SK-N-SH treated with all-trans-retinoic acid at 6 μM for 48 hours (cell line): ENCODE measurements around the gene COX15.

Experiments
- ATAC-seq: fragments of 200-7000 bp; cut with Tn5 transposase; 3 replicates; pipeline ENCODE4 v1.9.1; 2020; ENCODE audit warnings: mild to moderate bottlenecking, moderate library complexity
- ARNTL ChIP-seq: fragments of 450-650 bp; formaldehyde crosslinking; IDR thresholded peaks from 2 replicates; pipeline ENCODE4 v1.5.0; 2020; ENCODE audit warnings: low read depth, mild to moderate bottlenecking, moderate library complexity, borderline replicate concordance
- BACH2 ChIP-seq: fragments of 250-450 bp; sonication (Bioruptor Pico); IDR thresholded peaks from 2 replicates; pipeline ENCODE4 v1.9.0; 2021; ENCODE audit warnings: mild to moderate bottlenecking, borderline replicate concordance
- CSDC2 ChIP-seq: fragments of 250-450 bp; sonication (Bioruptor Pico); IDR thresholded peaks from 2 replicates; pipeline ENCODE4 v1.5.0; 2020; ENCODE audit warnings: mild to moderate bottlenecking, moderate library complexity
- CSRNP3 ChIP-seq: fragments of 250-450 bp; sonication (Bioruptor Pico); IDR thresholded peaks from 2 replicates; pipeline ENCODE4 v1.5.1; 2021; ENCODE audit warnings: mild to moderate bottlenecking, moderate library complexity
- ESRRG ChIP-seq: fragments of 250-450 bp; sonication (Bioruptor Pico); IDR thresholded peaks from 2 replicates; pipeline ENCODE4 v1.6.1; 2021; ENCODE audit warnings: mild to moderate bottlenecking
- GLIS3 ChIP-seq: fragments of 250-450 bp; sonication (Bioruptor Pico); IDR thresholded peaks from 2 replicates; pipeline ENCODE4 v1.5.0; 2020; ENCODE audit warnings: mild to moderate bottlenecking, moderate library complexity
- OSR1 ChIP-seq: fragments of 250-450 bp; sonication (Bioruptor Pico); IDR thresholded peaks from 2 replicates; pipeline ENCODE4 v1.8.0; 2022; ENCODE audit warnings: moderate library complexity, mild to moderate bottlenecking, inconsistent platforms
- PPARA ChIP-seq: fragments of 250-450 bp; sonication (Bioruptor Pico); IDR thresholded peaks from 2 replicates; pipeline ENCODE4 v1.5.0; 2020; ENCODE audit warnings: mild to moderate bottlenecking, borderline replicate concordance
- RARB ChIP-seq: fragments of 250-450 bp; sonication (Bioruptor Pico); IDR thresholded peaks from 2 replicates; pipeline ENCODE4 v1.8.0; 2021; ENCODE audit warnings: mild to moderate bottlenecking, moderate library complexity
- SNAI2 ChIP-seq: fragments of 250-450 bp; sonication (Bioruptor Pico); IDR thresholded peaks from 2 replicates; pipeline ENCODE4 v1.5.0; 2020; ENCODE audit warnings: mild to moderate bottlenecking, moderate library complexity
- TCF4 ChIP-seq: fragments of 250-450 bp; sonication (Bioruptor Pico); IDR thresholded peaks from 2 replicates; pipeline ENCODE4 v1.8.0; 2021; ENCODE audit warnings: mild to moderate bottlenecking, moderate library complexity, borderline replicate concordance
- TOX ChIP-seq: fragments of 250-450 bp; sonication (Bioruptor Pico); IDR thresholded peaks from 2 replicates; pipeline ENCODE4 v1.8.0; 2021; ENCODE audit warnings: mild to moderate bottlenecking, moderate library complexity, borderline replicate concordance
- TSHZ2 ChIP-seq: fragments of 250-450 bp; sonication (Bioruptor Pico); IDR thresholded peaks from 2 replicates; pipeline ENCODE4 v1.5.0; 2020; ENCODE audit warnings: mild to moderate bottlenecking, moderate library complexity
- ZC3H10 ChIP-seq: fragments of 250-450 bp; sonication (Bioruptor Pico); IDR thresholded peaks from 2 replicates; pipeline ENCODE4 v1.5.1; 2021; ENCODE audit warnings: mild to moderate bottlenecking, moderate library complexity
- ZFP3 ChIP-seq: fragments of 250-450 bp; sonication (Bioruptor Pico); IDR thresholded peaks from 2 replicates; pipeline ENCODE4 v1.5.0; 2020; ENCODE audit warnings: mild to moderate bottlenecking, moderate library complexity
- ZFP30 ChIP-seq: fragments of 450-650 bp; formaldehyde crosslinking; IDR thresholded peaks from 2 replicates; pipeline ENCODE4 v1.5.0; 2022; ENCODE audit warnings: mild to moderate bottlenecking, moderate library complexity
- ZNF565 ChIP-seq: fragments of 450-650 bp; formaldehyde crosslinking; conservative IDR thresholded peaks from 2 replicates; pipeline ENCODE4 v1.5.0; 2020; ENCODE audit warnings: low read depth, mild to moderate bottlenecking, moderate library complexity
- ZNF70 ChIP-seq: fragments of 450-650 bp; formaldehyde crosslinking; IDR thresholded peaks from 2 replicates; pipeline ENCODE4 v1.5.0; 2020; ENCODE audit warnings: mild to moderate bottlenecking, moderate library complexity
- TF ChIP-seq, protein P1 (sequence below): fragments of 250-450 bp; sonication (Bioruptor Pico); IDR thresholded peaks from 2 replicates; pipeline ENCODE4 v1.5.1; 2020; ENCODE audit warnings: low read depth, mild to moderate bottlenecking, moderate library complexity
- TF ChIP-seq, protein P2 (sequence below): fragments of 250-450 bp; sonication (Bioruptor Pico); IDR thresholded peaks from 2 replicates; pipeline ENCODE4 v1.8.0; 2020; ENCODE audit warnings: mild to moderate bottlenecking, moderate library complexity, borderline replicate concordance

The COX15 gene

GRCh38 chr10:99720387-99720786, 11.5 kb downstream of the COX15 start (continued):
- no peak for TF ChIP-seq ARNTL (CRISPR knock-in tag)
- TF ChIP-seq TOX (CRISPR knock-in tag): no peak
- TF ChIP-seq SNAI2 (CRISPR knock-in tag): no peak
- TF ChIP-seq, all 23 proteins: peak for 0

- TF ChIP-seq ESRRG (CRISPR knock-in tag) (no peak), TCF4 (CRISPR knock-in tag) (no peak), SNAI2 (CRISPR knock-in tag) (no peak), TOX (CRISPR knock-in tag) (no peak)
- ATAC-seq: no peak
Measured at GRCh38 chr10:99714446-99714845, 17.5 kb downstream of the COX15 start.

DNA sequence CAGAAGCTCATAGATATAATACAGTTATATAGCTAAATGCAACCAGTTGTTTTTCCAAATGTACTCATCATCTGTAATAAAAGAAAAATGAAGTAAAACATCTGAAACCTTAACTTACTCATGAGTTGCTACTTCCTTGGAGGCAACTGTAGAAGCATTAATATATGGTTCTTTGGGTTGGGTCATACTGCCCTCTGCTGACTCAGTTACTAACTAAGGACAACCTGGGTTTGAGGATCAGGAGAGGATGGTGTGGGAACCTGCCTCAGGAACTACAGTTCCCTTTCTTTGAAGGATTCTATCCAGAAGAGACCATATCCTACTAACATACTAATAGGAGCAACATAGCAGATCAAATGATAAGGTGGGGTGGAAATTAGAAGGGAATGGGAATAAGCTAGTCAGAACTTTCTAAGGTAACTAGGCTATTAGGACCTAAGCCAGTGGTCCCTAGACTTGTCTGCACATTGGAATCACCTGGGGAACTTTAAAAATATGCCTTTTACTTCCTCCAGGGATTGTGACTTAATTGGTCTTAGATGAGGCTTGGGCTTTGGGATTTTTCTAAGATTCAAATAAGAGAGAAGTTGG, 20.7 kb downstream of the COX15 start:
- ATAC-seq: peak; percentile 95
- TF ChIP-seq OSR1 (CRISPR knock-in tag): no peak
- TF ChIP-seq BACH2: no peak
- no peak for TF ChIP-seq TOX (CRISPR knock-in tag)
- TF ChIP-seq, protein P1, sequence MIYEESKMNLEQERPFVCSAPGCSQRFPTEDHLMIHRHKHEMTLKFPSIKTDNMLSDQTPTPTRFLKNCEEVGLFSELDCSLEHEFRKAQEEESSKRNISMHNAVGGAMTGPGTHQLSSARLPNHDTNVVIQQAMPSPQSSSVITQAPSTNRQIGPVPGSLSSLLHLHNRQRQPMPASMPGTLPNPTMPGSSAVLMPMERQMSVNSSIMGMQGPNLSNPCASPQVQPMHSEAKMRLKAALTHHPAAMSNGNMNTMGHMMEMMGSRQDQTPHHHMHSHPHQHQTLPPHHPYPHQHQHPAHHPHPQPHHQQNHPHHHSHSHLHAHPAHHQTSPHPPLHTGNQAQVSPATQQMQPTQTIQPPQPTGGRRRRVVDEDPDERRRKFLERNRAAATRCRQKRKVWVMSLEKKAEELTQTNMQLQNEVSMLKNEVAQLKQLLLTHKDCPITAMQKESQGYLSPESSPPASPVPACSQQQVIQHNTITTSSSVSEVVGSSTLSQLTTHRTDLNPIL (CRISPR knock-in tag): no peak
- TF ChIP-seq ESRRG (CRISPR knock-in tag): no peak
- no peak for TF ChIP-seq RARB (CRISPR knock-in tag)
- TF ChIP-seq ZNF565 (CRISPR knock-in tag): no peak

DNA sequence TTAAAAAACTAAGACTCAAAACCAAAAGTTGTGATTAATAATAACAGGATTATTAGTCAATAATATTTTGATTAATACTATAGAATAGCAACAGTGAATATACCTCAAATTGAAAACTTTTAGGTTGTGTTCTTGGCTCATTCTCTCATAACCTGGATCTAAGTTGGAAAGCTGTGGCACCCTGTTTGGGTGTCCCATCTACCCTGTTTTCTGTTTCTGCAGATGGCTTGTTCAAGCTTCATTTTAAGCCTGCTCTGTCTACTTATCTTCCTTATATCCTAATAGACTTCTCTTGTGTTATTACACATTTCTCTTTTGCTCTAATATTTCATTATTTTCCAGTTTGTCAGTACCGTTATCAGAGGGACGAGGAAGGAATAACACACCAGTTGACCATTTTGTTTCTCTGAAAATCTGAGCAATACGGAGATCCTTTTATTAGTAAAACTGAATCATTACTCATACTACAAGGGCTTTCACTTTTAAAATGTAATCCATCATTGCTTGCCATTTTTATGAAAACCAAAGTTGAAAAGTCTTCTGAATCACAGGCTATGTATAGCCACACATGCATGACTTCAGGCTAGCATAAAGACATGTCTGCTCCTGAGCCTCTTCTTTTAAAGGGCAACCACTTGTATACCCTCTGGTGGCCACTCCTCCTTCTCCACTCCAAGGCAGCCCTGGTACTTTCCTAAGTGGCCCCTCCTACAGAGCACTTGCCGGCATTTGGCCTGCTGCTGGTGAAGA, 22.3 kb downstream of the COX15 start:
- peak; percentile 71 for ATAC-seq
- TF ChIP-seq ZNF565 (CRISPR knock-in tag) (no peak), BACH2 (no peak), ARNTL (CRISPR knock-in tag) (no peak), RARB (CRISPR knock-in tag) (no peak), CSDC2 (CRISPR knock-in tag) (no peak), ZNF70 (CRISPR knock-in tag) (no peak)

- ATAC-seq: no peak
- TF ChIP-seq ZC3H10 (no peak), GLIS3 (CRISPR knock-in tag) (no peak), ZFP30 (no peak), PPARA (no peak), ARNTL (CRISPR knock-in tag) (no peak), ZFP3 (CRISPR knock-in tag) (no peak), CSDC2 (CRISPR knock-in tag) (no peak), OSR1 (CRISPR knock-in tag) (no peak)
- TF ChIP-seq, protein P1 (CRISPR knock-in tag): no peak
- TF ChIP-seq, protein P2, sequence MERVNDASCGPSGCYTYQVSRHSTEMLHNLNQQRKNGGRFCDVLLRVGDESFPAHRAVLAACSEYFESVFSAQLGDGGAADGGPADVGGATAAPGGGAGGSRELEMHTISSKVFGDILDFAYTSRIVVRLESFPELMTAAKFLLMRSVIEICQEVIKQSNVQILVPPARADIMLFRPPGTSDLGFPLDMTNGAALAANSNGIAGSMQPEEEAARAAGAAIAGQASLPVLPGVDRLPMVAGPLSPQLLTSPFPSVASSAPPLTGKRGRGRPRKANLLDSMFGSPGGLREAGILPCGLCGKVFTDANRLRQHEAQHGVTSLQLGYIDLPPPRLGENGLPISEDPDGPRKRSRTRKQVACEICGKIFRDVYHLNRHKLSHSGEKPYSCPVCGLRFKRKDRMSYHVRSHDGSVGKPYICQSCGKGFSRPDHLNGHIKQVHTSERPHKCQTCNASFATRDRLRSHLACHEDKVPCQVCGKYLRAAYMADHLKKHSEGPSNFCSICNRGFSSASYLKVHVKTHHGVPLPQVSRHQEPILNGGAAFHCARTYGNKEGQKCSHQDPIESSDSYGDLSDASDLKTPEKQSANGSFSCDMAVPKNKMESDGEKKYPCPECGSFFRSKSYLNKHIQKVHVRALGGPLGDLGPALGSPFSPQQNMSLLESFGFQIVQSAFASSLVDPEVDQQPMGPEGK (CRISPR knock-in tag): no peak
Measured at GRCh38 chr10:99708428-99709012, 23.4 kb downstream of the COX15 start.

- no peak for ATAC-seq
- TF ChIP-seq CSRNP3 (CRISPR knock-in tag) (no peak), TSHZ2 (CRISPR knock-in tag) (no peak), TOX (CRISPR knock-in tag) (no peak), ZC3H10 (no peak), TCF4 (CRISPR knock-in tag) (no peak)
Measured at GRCh38 chr10:99700649-99701048, 31.3 kb downstream of the COX15 start.
